Naive thymus-derived CD8-positive, alpha-beta T cell (primary cell): ENCODE results near the gene PIK3CG. TPM values are rescaled to one million over a fixed set of nuclear protein-coding genes. Genes with fewer than 3 reads are reported as not detected.

Experiments used
- polyA plus RNA-seq, 3 donors: library from polyadenylated mRNA; unstranded; fragments of 300-500 nt; fragmentation: Illumina TruSeq; gene quantifications; one replicate each; pipeline ENCODE4 v1.2.3, GENCODE V29; 2021
- total RNA-seq, 8 experiments: library from RNA in 2 of 8; stranded (reverse) in 2 of 8; gene quantifications; one replicate each; pipeline ENCODE4 v1.2.3 and lab custom pipeline; 2021 to 2026

Gene PIK3CG
- total and polyA plus RNA-seq, 5 experiments from 2014 or later, result 18.3 to 34.4 (median 23.0) TPM

Other genes with a start within 250 kb of the PIK3CG start
- gene CCDC71L, start 204.1 kb upstream of the PIK3CG start, total RNA-seq, result 10 to 100 TPM; 15.8 to 16.0 TPM
- gene CCDC71L, start 204.1 kb upstream of the PIK3CG start, polyA plus RNA-seq, result 1 to 10 TPM; 3.2 to 5.0 (median 4.9) TPM
- under 1 TPM; 0.62 to 0.71 TPM for gene PRKAR2B, start 179.4 kb downstream of the PIK3CG start, total RNA-seq
- gene PRKAR2B, start 179.4 kb downstream of the PIK3CG start, polyA plus RNA-seq, result under 1 TPM; 0.63 to 0.75 (median 0.66) TPM